Sigmoid colon (tissue), 7 donors: Measurements from ENCODE around the gene SLC37A3. TPM values are rescaled to one million over a fixed set of nuclear protein-coding genes. Genes with fewer than 3 reads are reported as not detected.

Source experiments
- DNase-seq: peaks from one replicate; pipeline ENCODE4 v3.0.0-alpha.2; 2019
- H3K27ac ChIP-seq, 4 donors: fragments of 200-600 bp; sonication (generic); one replicate each; pipeline ENCODE4 v1.5.1; 2016 to 2019; ENCODE audit warnings: mild to moderate bottlenecking in 1 of 4
- H3K27me3 ChIP-seq, 3 donors: fragments of 200-600 bp; sonication (generic); one replicate each; pipeline ENCODE4 v1.5.1; 2019; ENCODE audit warnings: mild to moderate bottlenecking in 1 of 3
- H3K36me3 ChIP-seq, 4 donors: fragments of 200-600 bp; sonication (generic); one replicate each; pipeline ENCODE4 v1.5.1; 2016 to 2019
- H3K4me1 ChIP-seq, 4 donors: fragments of 200-600 bp; sonication (generic); one replicate each; pipeline ENCODE4 v1.5.1; 2017 to 2019
- H3K4me3 ChIP-seq, 4 donors: fragments of 200-600 bp; sonication (generic); one replicate each; pipeline ENCODE4 v1.5.1; 2017 to 2019; ENCODE audit warnings: mild to moderate bottlenecking in 2 of 4, moderate library complexity in 1 of 4
- H3K9me3 ChIP-seq, 4 donors: fragments of 200-600 bp in 3 of 4; sonication (generic) in 3 of 4; one replicate each; pipeline versions ENCODE4 v1.5.1 to v1.6.1; 2013 to 2019
- CTCF ChIP-seq, 4 experiments: fragments of 450-650 bp in 3 of 4; fragments of 200-600 bp in 1 of 4; IDR thresholded peaks; one replicate each; pipeline ENCODE4 v1.5.1; 2016 to 2019; ENCODE audit warnings: antibody characterized with exemption in 4 of 4, mild to moderate bottlenecking in 3 of 4, moderate library complexity in 2 of 4
- EP300 ChIP-seq, 4 donors: sonication (generic); formaldehyde crosslinking; IDR thresholded peaks; one replicate each; pipeline ENCODE4 v1.6.1; 2017; ENCODE audit warnings: antibody characterized with exemption in 4 of 4
- POLR2A ChIP-seq, 2 donors: fragments of 450-650 bp; IDR thresholded peaks; one replicate each; pipeline ENCODE4 v1.6.1; 2016; ENCODE audit warnings: antibody characterized with exemption in 2 of 2, mild to moderate bottlenecking in 2 of 2, moderate library complexity in 2 of 2
- POLR2AphosphoS5 ChIP-seq, 4 donors: sonication (generic); formaldehyde crosslinking; IDR thresholded peaks; one replicate each; pipeline ENCODE4 v1.6.1; 2017; ENCODE audit warnings: antibody characterized with exemption in 4 of 4
- WGBS, 2 donors: extraction: QIAGEN DNeasy Blood & Tissue Kit; methylation state at CpG; one replicate each; pipeline ENCODE4 v1.1.7; 2013; 5-methylcytosine and 5-hydroxymethylcytosine counted together
- intact Hi-C: fragments of 100-400 bp; cut with DNase I; formaldehyde crosslinking; loops from one replicate; pipeline ENCODE4 v1.15.1; 2023
- polyA plus RNA-seq, 3 donors: library from polyadenylated mRNA; stranded (reverse); fragments of 200-250 nt; gene quantifications; one replicate each; pipeline ENCODE4 v1.2.3, GENCODE V29; 2013
- total RNA-seq, 4 donors: library from RNA; depleted of rRNA; stranded (reverse); fragments of >200 nt; gene quantifications; one replicate each; pipeline ENCODE4 v1.1.0, GENCODE V29; 2016
- donor health status: healthy with polysubstance abuse.
- donor health status: Bipolar disorder and iron deficiency.
- donor health status: healthy.

Gene SLC37A3
- total and polyA plus RNA-seq, 7 donors, result 12.3 to 109 (median 54.6) TPM

GRCh38 chr7:140364819-140365218 lies 33.5 kb downstream of the SLC37A3 start:
- Histone ChIP-seq H3K4me3 (no peak overlapping the region), H3K4me1 (no peaks in the 10 kb centered on the region), H3K9me3 (no peaks in the 10 kb centered on the region), H3K27ac (no peak overlapping the region), H3K27me3 (no peaks in the 10 kb centered on the region), H3K36me3 (peaks cover 0 to 22% (median 10%) of the 10 kb centered on the region in 4 donors)
- intact Hi-C loops, result no loop called here
- TF ChIP-seq POLR2AphosphoS5 (IDR thresholded peaks at IDR 0.05) (no peak), POLR2A (IDR thresholded peaks at IDR 0.05) (no peak), EP300 (IDR thresholded peaks at IDR 0.05) (no peak), CTCF (IDR thresholded peaks at IDR 0.05) (no peak)
- 32 to 64% methylated on average over 3 of the region's 3 CpGs for WGBS, 2 donors
- DNase-seq, result no peak

- WGBS, 2 donors, result 79 to 87% methylated on average over 6 of the region's 6 CpGs
- TF ChIP-seq POLR2AphosphoS5 (IDR thresholded peaks at IDR 0.05), result no peak
- no peak for TF ChIP-seq CTCF (IDR thresholded peaks at IDR 0.05)
- TF ChIP-seq POLR2A (IDR thresholded peaks at IDR 0.05), result no peak
- no peak for TF ChIP-seq EP300 (IDR thresholded peaks at IDR 0.05)
Observed at GRCh38 chr7:140360697-140361229, 37.6 kb downstream of the SLC37A3 start.

GRCh38 chr7:140358412-140359051 lies 39.8 kb downstream of the SLC37A3 start:
- Histone ChIP-seq H3K27me3 (no peaks in the 10 kb centered on the region), H3K4me1 (no peaks in the 10 kb centered on the region), H3K27ac (no peak overlapping the region), H3K4me3 (no peak overlapping the region), H3K36me3 (peaks cover 9 to 52% (median 15%) of the 10 kb centered on the region in 4 donors), H3K9me3 (no peaks in the 10 kb centered on the region)
- no peak for DNase-seq
- WGBS, 2 donors, result 77 to 87% methylated on average over 10 of the region's 10 CpGs
- intact Hi-C loops, result no loop called here
- no peak for TF ChIP-seq EP300 (IDR thresholded peaks at IDR 0.05)
- no peak for TF ChIP-seq CTCF (IDR thresholded peaks at IDR 0.05)
- no peak for TF ChIP-seq POLR2A (IDR thresholded peaks at IDR 0.05)
- TF ChIP-seq POLR2AphosphoS5 (IDR thresholded peaks at IDR 0.05), result no peak

More at GRCh38 chr7:140360697-140361229, 37.6 kb downstream of the SLC37A3 start:
- no peak for DNase-seq
- Histone ChIP-seq H3K4me3 (no peak overlapping the region), H3K9me3 (no peaks in the 10 kb centered on the region), H3K27me3 (no peaks in the 10 kb centered on the region), H3K36me3 (peaks cover 0 to 46% (median 8%) of the 10 kb centered on the region in 4 donors), H3K27ac (no peak overlapping the region), H3K4me1 (no peaks in the 10 kb centered on the region)
- intact Hi-C loops, result no loop called here

GRCh38 chr7:140358024-140358411 lies 40.3 kb downstream of the SLC37A3 start:
- no peak for TF ChIP-seq POLR2A (IDR thresholded peaks at IDR 0.05)
- no peak for TF ChIP-seq CTCF (IDR thresholded peaks at IDR 0.05)
- TF ChIP-seq EP300 (IDR thresholded peaks at IDR 0.05), result no peak
- no peak for TF ChIP-seq POLR2AphosphoS5 (IDR thresholded peaks at IDR 0.05)
- intact Hi-C loops, result no loop called here
- H3K4me3 ChIP-seq, result no peak overlapping the region
- H3K36me3 ChIP-seq, result peaks cover 9 to 57% (median 15%) of the 10 kb centered on the region in 4 donors
- H3K27ac ChIP-seq, result no peak overlapping the region
- H3K4me1 ChIP-seq, result no peaks in the 10 kb centered on the region
- no peaks in the 10 kb centered on the region for H3K9me3 ChIP-seq
- no peak for DNase-seq
- 91 to 92% methylated on average over 3 of the region's 3 CpGs for WGBS, 2 donors
- no peaks in the 10 kb centered on the region for H3K27me3 ChIP-seq
